ENCODE measurements around the gene BNC2. TPM values are rescaled to one million over a fixed set of nuclear protein-coding genes. Genes with fewer than 3 reads are reported as not detected.

The BNC2 gene
- total RNA-seq, 2 donors from 2014 or later, result 0.32 TPM; not detected in 1

DNA sequence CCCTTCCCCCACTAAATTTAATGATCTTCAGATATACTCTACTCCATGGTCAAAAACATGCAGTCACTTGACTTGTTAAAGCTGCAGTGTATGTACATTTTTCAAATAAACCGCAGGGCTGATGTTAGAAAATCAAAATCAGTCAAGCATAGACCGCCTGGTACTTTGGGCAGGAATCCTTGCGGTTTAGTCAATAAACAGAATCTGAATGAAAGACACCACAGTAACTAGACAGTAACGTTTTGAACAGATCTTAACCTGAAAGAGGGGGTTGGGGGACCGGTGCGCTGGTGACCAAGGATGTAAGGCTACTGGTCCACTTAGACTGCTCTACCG, 188.8 kb downstream of the BNC2 start:
- no peak for DNase-seq
- Mint-ChIP-seq H3K4me3 (no peak overlapping the region), H3K27ac (no peak overlapping the region), H3K4me1 (ENCODE audit: low read depth) (no peaks in the 10 kb centered on the region), H3K27me3 (ENCODE audit: low read depth) (no peaks in the 10 kb centered on the region), H3K9me3 (peaks cover 0 to 1% of the 10 kb centered on the region in 2 donors), H3K36me3 (ENCODE audit: insufficient read depth in 2 of 2) (no peaks in the 10 kb centered on the region)
- ATAC-seq (replicated peaks in 1 of 2), result no peak

DNA sequence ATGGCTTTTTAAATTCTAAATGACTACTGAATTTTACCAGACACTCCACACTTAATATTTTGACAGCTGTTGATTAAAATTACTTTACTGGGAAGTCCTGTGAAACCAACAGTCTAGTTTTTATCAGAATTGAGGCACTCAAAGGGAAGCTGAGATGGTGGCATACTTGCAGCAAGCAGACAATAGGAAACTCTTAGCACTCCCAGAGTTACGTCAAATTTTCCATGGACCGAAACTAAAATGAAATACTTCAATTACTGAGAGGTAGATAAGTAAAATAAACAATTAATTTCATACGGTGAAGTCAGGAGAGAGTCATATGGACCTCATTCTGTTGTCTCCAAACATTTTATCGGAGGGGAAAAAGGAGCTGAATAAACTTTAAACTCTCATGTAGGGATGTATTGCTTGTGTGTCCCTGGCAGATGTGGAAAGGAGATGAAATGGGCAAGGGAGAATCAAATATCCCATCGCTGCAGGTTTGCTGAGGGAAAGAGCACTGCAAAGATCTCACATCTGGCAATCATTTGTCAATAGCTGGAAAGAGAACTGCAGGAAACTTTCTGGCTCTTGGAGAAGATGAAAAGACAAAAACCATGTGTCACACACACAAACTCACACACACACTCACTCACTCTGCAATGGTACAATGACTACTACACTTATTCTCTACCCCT, 189.4 kb downstream of the BNC2 start:
- ATAC-seq (replicated peaks in 1 of 2) (no peak), DNase-seq (no peak)
- Mint-ChIP-seq H3K27me3 (ENCODE audit: low read depth) (no peaks in the 10 kb centered on the region), H3K36me3 (ENCODE audit: insufficient read depth in 2 of 2) (no peaks in the 10 kb centered on the region), H3K27ac (no peak overlapping the region), H3K4me1 (ENCODE audit: low read depth) (no peaks in the 10 kb centered on the region), H3K9me3 (peaks cover 0 to 1% of the 10 kb centered on the region in 2 donors), H3K4me3 (no peak overlapping the region)

DNA sequence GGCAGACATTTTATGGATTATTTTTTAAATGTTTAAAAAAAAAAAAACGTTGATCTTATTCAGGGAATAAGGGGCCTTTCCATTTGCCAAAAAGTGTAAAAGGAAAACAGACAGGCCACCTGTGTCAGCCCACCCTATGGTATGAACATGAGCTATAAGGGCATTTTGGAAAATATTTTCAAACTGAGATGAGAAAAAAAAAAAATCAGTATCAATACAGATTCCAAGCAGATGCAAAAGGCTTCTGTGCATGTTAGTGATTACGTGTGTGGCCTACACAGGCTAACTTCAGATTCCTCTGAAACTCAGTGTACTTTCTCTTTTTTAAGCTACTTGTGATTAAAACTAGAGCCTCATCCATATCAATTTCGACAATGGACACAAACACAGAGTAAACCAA, 189.9 kb downstream of the BNC2 start:
- Mint-ChIP-seq H3K27me3 (ENCODE audit: low read depth) (no peaks in the 10 kb centered on the region), H3K4me3 (no peak overlapping the region), H3K4me1 (ENCODE audit: low read depth) (no peaks in the 10 kb centered on the region), H3K36me3 (ENCODE audit: insufficient read depth in 2 of 2) (no peaks in the 10 kb centered on the region), H3K9me3 (peaks cover 0 to 1% of the 10 kb centered on the region in 2 donors), H3K27ac (no peak overlapping the region)
- ATAC-seq (replicated peaks in 1 of 2), result no peak
- no peak for DNase-seq

DNA sequence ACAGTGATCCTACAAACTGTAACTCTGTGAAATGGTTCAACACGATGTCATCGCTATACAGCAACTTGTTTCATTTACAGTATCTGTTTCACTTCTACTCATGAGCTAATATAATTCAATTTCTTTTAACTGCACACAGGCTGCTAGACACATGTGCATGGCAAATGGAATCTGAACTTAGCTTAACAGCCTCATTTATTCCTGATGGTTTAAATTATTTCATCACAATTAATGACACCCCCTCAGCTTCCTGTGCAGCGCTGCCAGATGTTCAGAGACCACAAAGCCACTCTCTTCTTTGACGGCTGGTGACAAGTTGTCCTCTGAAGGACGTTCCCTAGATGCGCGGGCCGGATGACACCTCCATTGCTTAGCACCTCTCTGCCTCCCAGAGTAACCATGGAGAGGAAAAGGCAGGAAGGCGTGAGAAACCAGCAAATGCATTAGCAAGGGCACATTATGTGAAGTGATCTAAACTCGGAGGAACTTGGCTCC, 191.1 kb downstream of the BNC2 start:
- H3K27ac Mint-ChIP-seq, result no peak overlapping the region
- H3K9me3 Mint-ChIP-seq, result peaks cover 0 to 1% of the 10 kb centered on the region in 2 donors
- no peaks in the 10 kb centered on the region for H3K36me3 Mint-ChIP-seq (ENCODE audit: insufficient read depth in 2 of 2)
- H3K4me1 Mint-ChIP-seq (ENCODE audit: low read depth), result no peaks in the 10 kb centered on the region
- H3K4me3 Mint-ChIP-seq, result no peak overlapping the region
- no peaks in the 10 kb centered on the region for H3K27me3 Mint-ChIP-seq (ENCODE audit: low read depth)
- DNase-seq, result no peak
- ATAC-seq (replicated peaks in 1 of 2), result no peak

DNA sequence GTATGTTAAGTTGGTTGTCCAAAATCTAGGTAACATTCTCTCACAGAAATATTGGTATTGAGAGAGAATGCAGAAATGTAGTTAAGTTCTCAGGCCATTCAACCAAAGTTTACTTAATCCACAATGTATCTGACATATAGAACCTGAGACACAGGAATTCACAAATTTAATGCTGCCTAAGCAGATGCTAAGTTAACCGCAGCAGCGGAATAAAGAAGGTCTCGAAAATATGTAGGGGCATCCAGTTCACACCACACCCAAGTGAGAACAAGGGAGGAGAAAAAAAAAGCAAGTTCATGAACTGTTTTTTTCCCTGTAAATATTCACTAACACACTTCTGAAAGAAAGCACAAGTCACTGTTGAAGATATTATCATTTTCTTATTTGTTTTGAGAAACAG, 194.0 kb downstream of the BNC2 start:
- no peaks in the 10 kb centered on the region for H3K27me3 Mint-ChIP-seq (ENCODE audit: low read depth)
- H3K4me1 Mint-ChIP-seq (ENCODE audit: low read depth), result no peaks in the 10 kb centered on the region
- ATAC-seq (replicated peaks in 1 of 2) (no peak), DNase-seq (no peak)
- H3K27ac Mint-ChIP-seq, result no peak overlapping the region
- peaks cover 0 to 1% of the 10 kb centered on the region in 2 donors for H3K9me3 Mint-ChIP-seq
- H3K4me3 Mint-ChIP-seq, result no peak overlapping the region
- H3K36me3 Mint-ChIP-seq (ENCODE audit: insufficient read depth in 2 of 2), result no peaks in the 10 kb centered on the region

DNA sequence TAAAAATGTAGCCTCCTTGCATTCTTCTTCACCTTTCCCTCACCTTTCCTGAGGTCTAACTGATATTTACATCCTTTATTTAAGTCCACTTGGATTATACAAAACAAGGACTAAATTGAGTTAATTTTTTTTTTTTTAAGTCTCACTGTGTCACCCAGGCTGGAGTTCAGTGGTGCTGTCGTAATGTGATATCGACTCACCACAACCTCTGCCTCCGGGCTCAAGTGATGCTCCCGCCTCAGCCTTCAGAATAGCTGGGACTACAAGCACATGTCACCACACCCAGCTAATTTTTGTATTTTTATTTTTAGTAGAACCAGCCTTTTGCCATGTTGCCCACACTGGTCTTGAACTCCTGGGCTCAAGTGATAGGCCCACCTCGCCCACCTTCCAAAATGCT, 195.3 kb downstream of the BNC2 start:
- Mint-ChIP-seq H3K27me3 (ENCODE audit: low read depth) (no peaks in the 10 kb centered on the region), H3K4me1 (ENCODE audit: low read depth) (no peaks in the 10 kb centered on the region), H3K36me3 (ENCODE audit: insufficient read depth in 2 of 2) (no peaks in the 10 kb centered on the region), H3K4me3 (no peak overlapping the region), H3K9me3 (peaks cover 0 to 1% of the 10 kb centered on the region in 2 donors), H3K27ac (no peak overlapping the region)
- ATAC-seq (replicated peaks in 1 of 2), result no peak
- no peak for DNase-seq

DNA sequence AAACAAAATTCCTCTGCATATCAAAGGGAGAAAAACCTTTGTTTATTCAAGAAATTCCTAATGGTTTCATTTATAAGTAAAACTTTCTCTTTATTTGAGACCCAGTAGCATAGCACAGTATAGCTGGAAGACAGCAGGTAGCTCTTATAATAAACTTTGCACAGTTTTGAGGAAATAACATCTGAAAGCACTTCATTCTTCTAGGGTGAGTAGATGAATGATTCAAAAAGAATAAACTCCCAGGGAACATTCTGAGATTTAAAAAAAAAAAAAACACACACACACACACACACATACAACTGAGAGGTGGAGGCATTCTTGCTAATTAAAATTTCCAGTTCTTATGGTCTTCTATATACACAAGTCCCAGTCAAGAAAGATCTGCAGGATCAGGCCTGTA, 197.3 kb downstream of the BNC2 start:
- Mint-ChIP-seq H3K4me1 (ENCODE audit: low read depth) (no peaks in the 10 kb centered on the region), H3K9me3 (peaks cover 0 to 1% of the 10 kb centered on the region in 2 donors), H3K36me3 (ENCODE audit: insufficient read depth in 2 of 2) (no peaks in the 10 kb centered on the region), H3K4me3 (no peak overlapping the region), H3K27me3 (ENCODE audit: low read depth) (no peaks in the 10 kb centered on the region), H3K27ac (no peak overlapping the region)
- ATAC-seq (replicated peaks in 1 of 2) (no peak), DNase-seq (no peak)

DNA sequence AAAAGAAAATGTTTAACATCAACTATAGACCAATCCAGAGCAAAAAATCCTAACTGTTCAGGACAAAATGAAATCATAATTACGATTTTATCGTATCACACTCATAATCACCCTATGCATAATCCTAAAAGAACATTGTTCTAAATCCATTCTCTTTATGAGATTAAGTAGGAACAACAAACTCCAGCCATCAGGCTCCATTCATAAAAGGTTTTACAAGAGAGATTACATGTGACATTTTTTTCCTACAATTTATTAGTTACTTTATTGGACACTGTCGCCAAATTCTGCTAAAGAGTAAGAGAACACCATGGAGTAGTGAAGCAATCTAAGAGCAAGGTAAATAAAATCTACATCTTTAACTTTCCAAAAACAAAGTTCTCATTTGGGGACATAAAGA, 198.0 kb downstream of the BNC2 start:
- Mint-ChIP-seq H3K9me3 (peaks cover 0 to 2% of the 10 kb centered on the region in 2 donors), H3K4me1 (ENCODE audit: low read depth) (no peaks in the 10 kb centered on the region), H3K27ac (no peak overlapping the region), H3K27me3 (ENCODE audit: low read depth) (no peaks in the 10 kb centered on the region), H3K4me3 (no peak overlapping the region), H3K36me3 (ENCODE audit: insufficient read depth in 2 of 2) (no peaks in the 10 kb centered on the region)
- DNase-seq (no peak), ATAC-seq (replicated peaks in 1 of 2) (no peak)

DNA sequence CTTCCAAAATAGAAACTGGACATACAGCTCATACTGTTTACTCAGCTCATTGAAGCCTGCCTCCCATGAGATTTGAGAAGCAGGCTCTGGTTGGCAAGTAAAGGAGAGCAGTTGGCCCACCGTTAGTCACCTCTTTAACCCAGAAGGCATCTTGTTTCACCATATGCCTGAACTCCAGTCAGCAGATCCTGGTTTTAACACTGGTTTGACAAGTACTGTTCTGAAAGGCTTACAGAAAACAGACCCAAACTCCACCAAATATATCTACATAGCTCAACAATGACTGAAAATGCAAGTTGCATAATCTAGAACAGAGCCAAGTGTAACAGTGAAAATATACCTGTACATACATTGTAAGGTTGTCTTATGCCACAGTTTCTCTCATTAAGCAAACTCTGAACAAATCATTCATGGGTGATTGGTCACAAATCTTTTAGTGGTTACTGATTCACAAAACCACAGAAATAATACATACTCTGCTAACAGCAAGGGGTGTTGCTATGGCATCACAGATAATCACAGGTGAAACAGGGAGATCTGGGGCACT, 198.8 kb downstream of the BNC2 start:
- Mint-ChIP-seq H3K9me3 (peaks cover 0 to 2% of the 10 kb centered on the region in 2 donors), H3K36me3 (ENCODE audit: insufficient read depth in 2 of 2) (no peaks in the 10 kb centered on the region), H3K27ac (no peak overlapping the region), H3K4me3 (no peak overlapping the region), H3K4me1 (ENCODE audit: low read depth) (no peaks in the 10 kb centered on the region), H3K27me3 (ENCODE audit: low read depth) (no peaks in the 10 kb centered on the region)
- ATAC-seq (replicated peaks in 1 of 2) (no peak), DNase-seq (no peak)

DNA sequence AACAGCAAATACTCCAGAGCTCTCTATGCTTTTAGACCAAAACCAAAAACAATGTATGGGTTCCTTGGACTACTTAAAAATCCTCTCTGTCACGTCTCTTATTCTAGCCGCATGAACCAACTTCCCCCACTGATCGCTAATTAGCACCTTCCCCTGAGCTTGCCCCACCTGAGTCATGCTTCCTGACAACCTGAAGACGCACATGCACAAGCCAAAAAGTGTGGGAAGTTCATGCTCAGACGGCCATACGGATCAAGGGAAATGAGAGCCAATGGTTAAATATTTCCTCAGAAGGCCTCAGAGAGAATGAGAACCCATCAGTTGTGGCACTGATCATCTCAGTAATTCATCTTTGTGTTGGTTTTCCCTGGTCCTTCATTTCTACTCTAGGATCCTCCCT, 199.7 kb downstream of the BNC2 start:
- ATAC-seq (replicated peaks in 1 of 2) (no peak), DNase-seq (no peak)
- Mint-ChIP-seq H3K4me1 (ENCODE audit: low read depth) (no peaks in the 10 kb centered on the region), H3K4me3 (no peak overlapping the region), H3K27me3 (ENCODE audit: low read depth) (no peaks in the 10 kb centered on the region), H3K9me3 (peaks cover 0 to 4% of the 10 kb centered on the region in 2 donors), H3K36me3 (ENCODE audit: insufficient read depth in 2 of 2) (no peaks in the 10 kb centered on the region), H3K27ac (no peak overlapping the region)

DNA sequence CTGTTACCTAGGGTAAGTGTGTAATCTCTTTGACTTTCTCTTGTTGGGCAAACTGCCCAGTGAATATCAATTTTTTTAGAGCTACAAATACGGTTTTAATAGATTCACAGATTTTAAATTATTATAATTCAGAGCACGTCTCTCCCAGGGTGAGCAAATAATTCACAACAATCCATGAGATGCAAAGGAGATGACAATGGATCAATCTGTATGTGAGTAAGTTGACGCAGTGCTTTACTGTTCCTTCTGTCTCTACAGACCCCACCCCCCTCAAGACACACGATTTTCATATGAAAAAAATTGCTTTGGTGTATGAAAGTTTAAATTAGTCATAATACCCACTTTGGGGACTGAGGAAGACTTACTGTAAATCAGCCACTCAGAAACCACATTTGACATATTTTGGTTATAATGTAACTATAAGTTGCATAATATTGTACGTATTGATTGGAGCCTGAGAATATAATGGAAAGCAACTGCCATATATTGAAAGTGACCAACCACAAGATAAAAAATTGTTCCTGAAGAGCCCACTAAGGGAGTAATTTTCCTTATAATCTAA, 201.7 kb downstream of the BNC2 start:
- H3K4me3 Mint-ChIP-seq, result no peak overlapping the region
- no peak overlapping the region for H3K27ac Mint-ChIP-seq
- DNase-seq (no peak), ATAC-seq (replicated peaks in 1 of 2) (no peak)
- no peaks in the 10 kb centered on the region for H3K27me3 Mint-ChIP-seq (ENCODE audit: low read depth)
- H3K4me1 Mint-ChIP-seq (ENCODE audit: low read depth), result no peaks in the 10 kb centered on the region
- H3K36me3 Mint-ChIP-seq (ENCODE audit: insufficient read depth in 2 of 2), result no peaks in the 10 kb centered on the region
- peaks cover 0 to 8% of the 10 kb centered on the region in 2 donors for H3K9me3 Mint-ChIP-seq

DNA sequence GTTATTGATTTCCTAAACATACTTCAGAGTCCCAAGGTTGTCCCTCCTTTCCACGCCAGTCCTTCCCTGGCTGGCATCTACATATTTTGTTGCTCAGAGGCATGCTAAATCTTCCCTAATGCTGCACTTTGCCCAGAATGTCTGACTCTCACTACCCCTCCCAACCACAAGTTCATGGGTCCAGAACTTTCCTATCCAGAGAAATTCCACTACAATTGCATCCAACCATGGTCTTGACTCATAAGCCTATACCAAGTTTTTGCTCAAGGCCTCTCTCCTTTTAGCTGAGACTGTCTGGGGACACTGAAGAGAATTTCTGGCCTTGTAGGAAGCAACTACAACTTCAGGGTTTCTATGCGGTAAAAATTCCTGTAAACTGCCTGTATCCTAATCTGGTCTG, 206.3 kb downstream of the BNC2 start:
- no peaks in the 10 kb centered on the region for H3K36me3 Mint-ChIP-seq (ENCODE audit: insufficient read depth in 2 of 2)
- peaks cover 3 to 8% of the 10 kb centered on the region in 2 donors for H3K9me3 Mint-ChIP-seq
- no peak for DNase-seq
- no peak overlapping the region for H3K4me3 Mint-ChIP-seq
- H3K27ac Mint-ChIP-seq, result no peak overlapping the region
- H3K4me1 Mint-ChIP-seq (ENCODE audit: low read depth), result no peaks in the 10 kb centered on the region
- no peak for ATAC-seq (replicated peaks in 1 of 2)
- H3K27me3 Mint-ChIP-seq (ENCODE audit: low read depth), result no peaks in the 10 kb centered on the region

DNA sequence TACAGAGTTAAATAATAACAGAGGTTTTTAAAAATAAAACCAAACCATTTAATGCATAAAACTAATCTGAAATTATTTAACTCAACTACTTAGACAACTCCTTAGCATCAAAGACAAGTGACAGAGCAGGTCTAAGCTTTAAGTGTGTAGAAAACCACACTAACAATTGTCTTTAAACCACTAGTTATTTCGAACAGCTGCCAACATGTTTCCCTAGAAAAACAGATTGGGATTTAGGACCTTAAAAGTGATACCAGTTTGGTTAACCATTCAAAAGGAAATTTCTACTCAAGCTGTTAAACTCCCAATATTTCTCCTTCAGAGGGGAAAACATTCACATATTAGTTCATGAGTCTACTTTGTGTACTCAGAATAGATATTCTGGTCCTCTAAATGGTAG, 208.7 kb downstream of the BNC2 start:
- no peaks in the 10 kb centered on the region for H3K27me3 Mint-ChIP-seq (ENCODE audit: low read depth)
- H3K36me3 Mint-ChIP-seq (ENCODE audit: insufficient read depth in 2 of 2), result no peaks in the 10 kb centered on the region
- no peak overlapping the region for H3K27ac Mint-ChIP-seq
- no peak overlapping the region for H3K4me3 Mint-ChIP-seq
- H3K9me3 Mint-ChIP-seq, result peaks cover 4 to 8% of the 10 kb centered on the region in 2 donors
- H3K4me1 Mint-ChIP-seq (ENCODE audit: low read depth), result no peaks in the 10 kb centered on the region
- ATAC-seq (replicated peaks in 1 of 2), result no peak
- no peak for DNase-seq

DNA sequence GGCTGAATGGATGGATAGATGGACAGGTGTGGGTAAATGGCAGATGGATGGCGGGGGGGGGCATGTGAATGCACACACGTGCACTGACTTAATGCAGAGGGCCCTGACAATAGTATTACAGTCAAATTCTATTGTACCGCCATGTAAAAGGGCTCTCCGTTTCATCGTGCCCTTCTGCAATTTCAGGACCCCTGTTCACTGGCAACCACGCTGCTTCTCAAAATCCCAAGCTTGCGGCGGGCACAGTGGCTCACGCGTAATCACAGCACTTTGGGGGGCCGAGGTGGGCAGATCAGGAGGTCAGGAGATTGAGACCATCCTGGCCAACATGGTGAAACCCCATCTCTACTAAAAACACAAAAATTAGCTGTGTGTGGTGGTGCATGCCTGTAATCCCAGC, 211.4 kb downstream of the BNC2 start:
- Mint-ChIP-seq H3K36me3 (ENCODE audit: insufficient read depth in 2 of 2) (no peaks in the 10 kb centered on the region), H3K9me3 (peaks cover 5 to 6% of the 10 kb centered on the region in 2 donors), H3K27ac (no peak overlapping the region), H3K27me3 (ENCODE audit: low read depth) (no peaks in the 10 kb centered on the region), H3K4me3 (no peak overlapping the region), H3K4me1 (ENCODE audit: low read depth) (no peaks in the 10 kb centered on the region)
- no peak for ATAC-seq (replicated peaks in 1 of 2)
- DNase-seq, result no peak
